HG02840 (cell line): ENCODE data around the gene ZNF570.

Experiments used
- ATAC-seq: cut with Tn5 transposase; IDR thresholded peaks from one replicate; pipeline ENCODE4 v1.9.1; 2021; ENCODE audit warnings: mild to moderate bottlenecking, moderate library complexity, moderate number of reproducible peaks; ENCODE audit not compliant: unreplicated experiment, low FRiP score

ZNF570 gene

GRCh38 chr19:37468961-37469777 is at the start of gene ZNF570:
Gene ZNF570 (plus strand): TSS chr19:37469356. CDS start chr19:37470355, 999 bp downstream.
- peak; percentile 61 for ATAC-seq

- ATAC-seq: no peak
These were observed 16.5 kb upstream of the ZNF570 start for GRCh38 chr19:37452500-37453245.

- no peak for ATAC-seq
These were observed 2.8 kb upstream of the ZNF570 start for GRCh38 chr19:37466277-37466797.

GRCh38 chr19:37466798-37467607 is 2.2 kb upstream of the ZNF570 start, which contains the start of gene ZNF569:
Gene ZNF569 (minus strand): TSS chr19:37467444. CDS start chr19:37444921, 22,523 bp downstream.
- ATAC-seq: peak; percentile 66

GRCh38 chr19:37467608-37468090 is 1.5 kb upstream of the ZNF570 start:
- no peak for ATAC-seq

- ATAC-seq: no peak
These were observed 1.1 kb downstream of the ZNF570 start for GRCh38 chr19:37470216-37470615.

- ATAC-seq: no peak
These were observed 3.0 kb downstream of the ZNF570 start for GRCh38 chr19:37472165-37472564.

GRCh38 chr19:37484406-37485168 is 15.4 kb downstream of the ZNF570 start:
- no peak for ATAC-seq

- no peak for ATAC-seq
These were observed 23.1 kb downstream of the ZNF570 start for GRCh38 chr19:37492213-37492612.

- no peak for ATAC-seq
These were observed 36.8 kb downstream of the ZNF570 start for GRCh38 chr19:37505958-37506386.

GRCh38 chr19:37506387-37507166 is 37.4 kb downstream of the ZNF570 start, which contains the start of gene ZNF793:
Gene ZNF793 (plus strand): TSS chr19:37506939. CDS start chr19:37523440, 16,501 bp downstream.
- peak; percentile 77 for ATAC-seq

GRCh38 chr19:37507167-37507464 is 38.0 kb downstream of the ZNF570 start:
- ATAC-seq: no peak

- ATAC-seq: no peak
These were observed 42.0 kb downstream of the ZNF570 start for GRCh38 chr19:37511186-37511585.

GRCh38 chr19:37511821-37512220 is 42.7 kb downstream of the ZNF570 start:
- no peak for ATAC-seq

GRCh38 chr19:37513397-37513796 is 44.2 kb downstream of the ZNF570 start:
- ATAC-seq: no peak

- ATAC-seq: no peak
These were observed 50.7 kb downstream of the ZNF570 start for GRCh38 chr19:37519890-37520289.

- ATAC-seq: no peak
These were observed 68.3 kb downstream of the ZNF570 start for GRCh38 chr19:37537391-37537947.
